Liver (tissue), 9 donors: ENCODE data around the gene EMP2. TPM values are rescaled to one million over a fixed set of nuclear protein-coding genes. Genes with fewer than 3 reads are reported as not detected.
A peak's percentile ranks its signal among the peaks of the same experiment; 100 is the strongest.

Source experiments
- DNase-seq: peaks from one replicate; pipeline ENCODE4 v3.0.0-alpha.2; 2017; ENCODE audit warnings: low spot score
- H3K27ac ChIP-seq, 2 donors: one replicate each; pipeline ENCODE4 v1.7.0; 2013; ENCODE audit warnings: inconsistent platforms in 2 of 2, low read length in 2 of 2, control low read depth in 1 of 2, low read depth in 1 of 2, mild to moderate bottlenecking in 1 of 2
- H3K27me3 ChIP-seq, 4 donors: one replicate each; pipeline versions ENCODE4 v1.6.1 to v1.7.0; 2013; ENCODE audit warnings: low read length in 3 of 4, inconsistent platforms in 1 of 4, mild to moderate bottlenecking in 1 of 4, moderate library complexity in 1 of 4; ENCODE audit not compliant: control insufficient read depth in 4 of 4, insufficient read depth in 4 of 4
- H3K36me3 ChIP-seq, 4 donors: one replicate each; pipeline versions ENCODE4 v1.6.1 to v1.7.0; 2013; ENCODE audit warnings: low read length in 3 of 4, mild to moderate bottlenecking in 3 of 4, low read depth in 1 of 4, moderate library complexity in 1 of 4; ENCODE audit not compliant: control insufficient read depth in 4 of 4, insufficient read depth in 3 of 4
- H3K4me1 ChIP-seq, 4 donors: one replicate each; pipeline versions ENCODE4 v1.6.1 to v1.7.0; 2013; ENCODE audit warnings: low read length in 3 of 4, mild to moderate bottlenecking in 3 of 4, moderate library complexity in 1 of 4; ENCODE audit not compliant: control insufficient read depth in 4 of 4, insufficient read depth in 4 of 4
- H3K4me3 ChIP-seq, 3 donors: one replicate each; pipeline versions ENCODE4 v1.6.1 to v1.7.0; 2013; ENCODE audit warnings: low read length in 3 of 3, control low read depth in 1 of 3, low read depth in 1 of 3, mild to moderate bottlenecking in 1 of 3
- H3K9ac ChIP-seq, 2 donors: one replicate each; pipeline ENCODE4 v1.7.0; 2013; ENCODE audit warnings: low read length in 2 of 2, mild to moderate bottlenecking in 2 of 2, moderate library complexity in 2 of 2, control low read depth in 1 of 2, low read depth in 1 of 2
- H3K9me3 ChIP-seq, 4 donors: one replicate each; pipeline versions ENCODE4 v1.6.1 to v1.7.0; 2013; ENCODE audit warnings: low read length in 3 of 4; ENCODE audit not compliant: control insufficient read depth in 4 of 4
- EGR1 ChIP-seq, 2 donors: IDR thresholded peaks; 2 replicates each; pipeline ENCODE4 v1.6.1; 2016 to 2018; ENCODE audit warnings: antibody characterized with exemption in 2 of 2, low read depth in 2 of 2
- FOXA1 ChIP-seq: IDR thresholded peaks from 2 replicates; pipeline ENCODE4 v1.6.1; 2016; ENCODE audit warnings: antibody characterized with exemption
- FOXA2 ChIP-seq: IDR thresholded peaks from 2 replicates; pipeline ENCODE4 v1.6.1; 2016; ENCODE audit warnings: antibody characterized with exemption
- GABPA ChIP-seq, 2 donors: IDR thresholded peaks in 1 of 2; conservative IDR thresholded peaks in 1 of 2; 2 replicates each; pipeline ENCODE4 v1.6.1; 2016; ENCODE audit warnings: antibody characterized with exemption in 2 of 2, mild to moderate bottlenecking in 1 of 2, moderate library complexity in 1 of 2
- HNF4A ChIP-seq, 2 donors: conservative IDR thresholded peaks; 2 replicates each; pipeline ENCODE4 v1.6.1; 2016; ENCODE audit warnings: antibody characterized with exemption in 2 of 2, mild to moderate bottlenecking in 2 of 2
- HNF4G ChIP-seq: IDR thresholded peaks from 2 replicates; pipeline ENCODE4 v1.6.1; 2016; ENCODE audit warnings: antibody characterized with exemption
- JUND ChIP-seq, 2 donors: IDR thresholded peaks; 2 replicates each; pipeline ENCODE4 v1.6.1; 2016; ENCODE audit warnings: antibody characterized with exemption in 2 of 2
- NR2F2 ChIP-seq: IDR thresholded peaks from 2 replicates; pipeline ENCODE4 v1.6.1; 2016; ENCODE audit warnings: antibody characterized with exemption
- RAD21 ChIP-seq, 2 donors: IDR thresholded peaks; 2 replicates each; pipeline ENCODE4 v1.6.1; 2016; ENCODE audit warnings: antibody characterized with exemption in 2 of 2, mild to moderate bottlenecking in 2 of 2
- RXRA ChIP-seq, 2 donors: IDR thresholded peaks; 2 replicates each; pipeline ENCODE4 v1.6.1; 2017 to 2018; ENCODE audit warnings: antibody characterized with exemption in 2 of 2, mild to moderate bottlenecking in 1 of 2
- SP1 ChIP-seq: IDR thresholded peaks from 2 replicates; pipeline ENCODE4 v1.6.1; 2018; ENCODE audit warnings: antibody characterized with exemption, mild to moderate bottlenecking
- TAF1 ChIP-seq: conservative IDR thresholded peaks from 2 replicates; pipeline ENCODE4 v1.6.1; 2016; ENCODE audit warnings: antibody characterized with exemption, mild to moderate bottlenecking
- YY1 ChIP-seq: IDR thresholded peaks from 2 replicates; pipeline ENCODE4 v1.6.1; 2016; ENCODE audit warnings: antibody characterized with exemption, mild to moderate bottlenecking
- WGBS: extraction: QIAGEN DNeasy Blood & Tissue Kit; methylation state at CpG from one replicate; pipeline ENCODE4 v1.1.7; 2013; 5-methylcytosine and 5-hydroxymethylcytosine counted together
- polyA plus RNA-seq, 2 donors: library from polyadenylated mRNA; stranded (reverse) in 1 of 2; unstranded in 1 of 2; fragments of 200-250 nt in 1 of 2; fragments of >200 nt in 1 of 2; fragmentation: Nextera tagmentation in 1 of 2; extraction: Ambion mirVana in 1 of 2; gene quantifications; one replicate each; pipeline versions ENCODE4 v1.2.1 to v1.2.3, GENCODE V29; 2013 to 2015
- total RNA-seq, 2 donors: library from RNA; depleted of rRNA; stranded (reverse); fragments of >200 nt; gene quantifications; one replicate each; pipeline ENCODE4 v1.2.3, GENCODE V29; 2014
- TF ChIP-seq, protein P1 (sequence below): fragments of 150-350 bp; IDR thresholded peaks from 2 replicates; pipeline ENCODE4 v1.5.1; 2017; ENCODE audit warnings: improper control_type of control experiment, low read depth, low read length; ENCODE audit not compliant: missing input control
- TF ChIP-seq, protein P2 (sequence below): IDR thresholded peaks from 2 replicates; pipeline ENCODE4 v1.6.1; 2016; ENCODE audit warnings: antibody characterized with exemption, mild to moderate bottlenecking
- TF ChIP-seq, protein P3 (sequence below): IDR thresholded peaks from 2 replicates; pipeline ENCODE4 v1.6.1; 2016; ENCODE audit warnings: antibody characterized with exemption
- TF ChIP-seq, protein P4 (sequence below): IDR thresholded peaks from 2 replicates; pipeline ENCODE4 v1.6.1; 2016; ENCODE audit warnings: antibody characterized with exemption
- TF ChIP-seq, protein P5 (sequence below): IDR thresholded peaks from 2 replicates; pipeline ENCODE4 v1.6.1; 2016; ENCODE audit warnings: antibody characterized with exemption
- donor health status: healthy.
- donor health status: healthy.
- donor health status: healthy.
- donor health status: healthy.
- donor health status: healthy.

Gene EMP2
- total and polyA plus RNA-seq, 4 donors = 6.2 to 138 (median 66.7) TPM

DNA sequence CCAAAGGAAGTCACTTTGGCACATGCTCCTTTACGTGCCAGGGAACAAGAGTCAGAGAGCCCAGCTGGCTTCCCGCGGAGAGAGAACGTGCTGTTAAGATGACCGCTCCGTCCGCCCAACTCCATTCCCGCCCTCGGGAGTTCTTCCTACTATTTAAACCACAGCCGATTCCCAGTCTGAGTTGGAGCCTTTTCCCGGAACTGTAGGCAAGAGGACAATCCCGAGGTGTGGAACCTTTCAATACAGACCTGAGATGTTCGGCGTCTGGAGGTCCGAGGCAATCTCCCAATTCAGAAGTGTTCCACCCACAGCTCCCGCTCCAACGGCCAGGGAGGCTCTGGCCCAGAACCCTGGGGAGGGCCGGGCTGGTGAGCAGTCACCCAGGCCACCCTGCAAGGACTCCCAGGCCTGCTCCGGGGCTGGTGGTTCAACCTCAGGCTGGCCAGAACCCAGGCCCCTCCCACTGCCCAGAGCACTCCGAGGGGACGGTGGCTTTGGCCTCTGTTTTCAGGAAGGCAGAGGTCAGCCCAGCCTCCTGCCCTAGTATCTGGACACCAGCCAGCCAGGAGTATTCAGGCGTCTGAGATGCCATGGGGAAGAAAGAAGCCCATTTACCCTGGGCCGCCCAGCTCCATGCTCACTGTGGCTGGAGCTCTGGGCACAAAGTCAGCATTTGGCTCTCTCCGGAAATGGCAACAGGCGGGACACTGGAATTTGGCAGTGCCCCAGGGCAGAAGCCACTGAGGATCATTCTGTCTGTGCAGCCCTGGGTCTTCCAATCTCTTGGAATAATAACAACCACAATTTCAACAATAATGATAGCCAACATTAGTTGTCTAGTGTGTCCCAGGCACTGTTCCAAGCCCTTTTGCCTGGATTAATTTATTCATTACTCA is 21.4 kb downstream of the EMP2 start:
- no peak for DNase-seq
- H3K9me3 ChIP-seq = no peaks in the 10 kb centered on the region
- peaks cover 0 to 29% (median 15%) of the 10 kb centered on the region in 4 donors for H3K4me1 ChIP-seq

More for the DNA sequence above, 21.4 kb downstream of the EMP2 start:
- Histone ChIP-seq H3K4me3 (peak overlapping the region; percentile 28 to 60 (median 50)), H3K27ac (peak overlapping the region; percentile 86 to 92), H3K27me3 (no peaks in the 10 kb centered on the region), H3K9ac (peak overlapping the region; percentile 69 to 81), H3K36me3 (no peaks in the 10 kb centered on the region)
- TF ChIP-seq HNF4A (conservative IDR thresholded peaks at IDR 0.05) = peak; percentile 69 to 72
- no peak for TF ChIP-seq FOXA2
- TF ChIP-seq GABPA (IDR thresholded peaks at IDR 0.05 in 1 of 2, conservative IDR thresholded peaks at IDR 0.05 in 1 of 2) = peak in 1 of 2 donors; percentile 45
- TF ChIP-seq, protein P1, sequence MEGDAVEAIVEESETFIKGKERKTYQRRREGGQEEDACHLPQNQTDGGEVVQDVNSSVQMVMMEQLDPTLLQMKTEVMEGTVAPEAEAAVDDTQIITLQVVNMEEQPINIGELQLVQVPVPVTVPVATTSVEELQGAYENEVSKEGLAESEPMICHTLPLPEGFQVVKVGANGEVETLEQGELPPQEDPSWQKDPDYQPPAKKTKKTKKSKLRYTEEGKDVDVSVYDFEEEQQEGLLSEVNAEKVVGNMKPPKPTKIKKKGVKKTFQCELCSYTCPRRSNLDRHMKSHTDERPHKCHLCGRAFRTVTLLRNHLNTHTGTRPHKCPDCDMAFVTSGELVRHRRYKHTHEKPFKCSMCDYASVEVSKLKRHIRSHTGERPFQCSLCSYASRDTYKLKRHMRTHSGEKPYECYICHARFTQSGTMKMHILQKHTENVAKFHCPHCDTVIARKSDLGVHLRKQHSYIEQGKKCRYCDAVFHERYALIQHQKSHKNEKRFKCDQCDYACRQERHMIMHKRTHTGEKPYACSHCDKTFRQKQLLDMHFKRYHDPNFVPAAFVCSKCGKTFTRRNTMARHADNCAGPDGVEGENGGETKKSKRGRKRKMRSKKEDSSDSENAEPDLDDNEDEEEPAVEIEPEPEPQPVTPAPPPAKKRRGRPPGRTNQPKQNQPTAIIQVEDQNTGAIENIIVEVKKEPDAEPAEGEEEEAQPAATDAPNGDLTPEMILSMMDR = no peak
- TF ChIP-seq SP1 = peak; percentile 75
- TF ChIP-seq EGR1 (IDR thresholded peaks at IDR 0.05; ENCODE audit: low read depth in 2 of 2) = no peak
- TF ChIP-seq FOXA1 = no peak
- TF ChIP-seq, protein P2, sequence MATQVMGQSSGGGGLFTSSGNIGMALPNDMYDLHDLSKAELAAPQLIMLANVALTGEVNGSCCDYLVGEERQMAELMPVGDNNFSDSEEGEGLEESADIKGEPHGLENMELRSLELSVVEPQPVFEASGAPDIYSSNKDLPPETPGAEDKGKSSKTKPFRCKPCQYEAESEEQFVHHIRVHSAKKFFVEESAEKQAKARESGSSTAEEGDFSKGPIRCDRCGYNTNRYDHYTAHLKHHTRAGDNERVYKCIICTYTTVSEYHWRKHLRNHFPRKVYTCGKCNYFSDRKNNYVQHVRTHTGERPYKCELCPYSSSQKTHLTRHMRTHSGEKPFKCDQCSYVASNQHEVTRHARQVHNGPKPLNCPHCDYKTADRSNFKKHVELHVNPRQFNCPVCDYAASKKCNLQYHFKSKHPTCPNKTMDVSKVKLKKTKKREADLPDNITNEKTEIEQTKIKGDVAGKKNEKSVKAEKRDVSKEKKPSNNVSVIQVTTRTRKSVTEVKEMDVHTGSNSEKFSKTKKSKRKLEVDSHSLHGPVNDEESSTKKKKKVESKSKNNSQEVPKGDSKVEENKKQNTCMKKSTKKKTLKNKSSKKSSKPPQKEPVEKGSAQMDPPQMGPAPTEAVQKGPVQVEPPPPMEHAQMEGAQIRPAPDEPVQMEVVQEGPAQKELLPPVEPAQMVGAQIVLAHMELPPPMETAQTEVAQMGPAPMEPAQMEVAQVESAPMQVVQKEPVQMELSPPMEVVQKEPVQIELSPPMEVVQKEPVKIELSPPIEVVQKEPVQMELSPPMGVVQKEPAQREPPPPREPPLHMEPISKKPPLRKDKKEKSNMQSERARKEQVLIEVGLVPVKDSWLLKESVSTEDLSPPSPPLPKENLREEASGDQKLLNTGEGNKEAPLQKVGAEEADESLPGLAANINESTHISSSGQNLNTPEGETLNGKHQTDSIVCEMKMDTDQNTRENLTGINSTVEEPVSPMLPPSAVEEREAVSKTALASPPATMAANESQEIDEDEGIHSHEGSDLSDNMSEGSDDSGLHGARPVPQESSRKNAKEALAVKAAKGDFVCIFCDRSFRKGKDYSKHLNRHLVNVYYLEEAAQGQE = peak; percentile 65
- TF ChIP-seq, protein P3, sequence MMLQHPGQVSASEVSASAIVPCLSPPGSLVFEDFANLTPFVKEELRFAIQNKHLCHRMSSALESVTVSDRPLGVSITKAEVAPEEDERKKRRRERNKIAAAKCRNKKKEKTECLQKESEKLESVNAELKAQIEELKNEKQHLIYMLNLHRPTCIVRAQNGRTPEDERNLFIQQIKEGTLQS = no peak
- TF ChIP-seq, protein P4, sequence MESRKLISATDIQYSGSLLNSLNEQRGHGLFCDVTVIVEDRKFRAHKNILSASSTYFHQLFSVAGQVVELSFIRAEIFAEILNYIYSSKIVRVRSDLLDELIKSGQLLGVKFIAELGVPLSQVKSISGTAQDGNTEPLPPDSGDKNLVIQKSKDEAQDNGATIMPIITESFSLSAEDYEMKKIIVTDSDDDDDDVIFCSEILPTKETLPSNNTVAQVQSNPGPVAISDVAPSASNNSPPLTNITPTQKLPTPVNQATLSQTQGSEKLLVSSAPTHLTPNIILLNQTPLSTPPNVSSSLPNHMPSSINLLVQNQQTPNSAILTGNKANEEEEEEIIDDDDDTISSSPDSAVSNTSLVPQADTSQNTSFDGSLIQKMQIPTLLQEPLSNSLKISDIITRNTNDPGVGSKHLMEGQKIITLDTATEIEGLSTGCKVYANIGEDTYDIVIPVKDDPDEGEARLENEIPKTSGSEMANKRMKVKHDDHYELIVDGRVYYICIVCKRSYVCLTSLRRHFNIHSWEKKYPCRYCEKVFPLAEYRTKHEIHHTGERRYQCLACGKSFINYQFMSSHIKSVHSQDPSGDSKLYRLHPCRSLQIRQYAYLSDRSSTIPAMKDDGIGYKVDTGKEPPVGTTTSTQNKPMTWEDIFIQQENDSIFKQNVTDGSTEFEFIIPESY = peak; percentile 75
- TF ChIP-seq NR2F2 = peak; percentile 93
- TF ChIP-seq RXRA (IDR thresholded peaks at IDR 0.05) = peak; percentile 88 to 89
- peak; percentile 60 for TF ChIP-seq YY1
- TF ChIP-seq, protein P5, sequence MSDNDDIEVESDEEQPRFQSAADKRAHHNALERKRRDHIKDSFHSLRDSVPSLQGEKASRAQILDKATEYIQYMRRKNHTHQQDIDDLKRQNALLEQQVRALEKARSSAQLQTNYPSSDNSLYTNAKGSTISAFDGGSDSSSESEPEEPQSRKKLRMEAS = peak; percentile 69
- TF ChIP-seq RAD21 (IDR thresholded peaks at IDR 0.05) = peak; percentile 41 to 63
- TF ChIP-seq TAF1 = peak; percentile 77
- no peak for TF ChIP-seq HNF4G
- peak; percentile 48 to 59 for TF ChIP-seq JUND (IDR thresholded peaks at IDR 0.05)
- WGBS = 19% methylated on average over 25 of the region's 25 CpGs
